Amygdala (tissue), 56 donors: Measurements from ENCODE around the gene TMEM214.
A peak's percentile ranks its signal among the peaks of the same experiment; 100 is the strongest.

Experiments
- DNase-seq, 56 donors: peaks; one replicate each; lab custom pipeline; 2025; lab: John Stamatoyannopoulos, UW

The TMEM214 gene

GRCh38 chr2:27032495-27033252, at the start of gene TMEM214:
Gene TMEM214 (plus strand): TSS chr2:27032965. CDS start chr2:27033016, 51 bp downstream.
- DNase-seq, result peak in 55 of 56 donors; percentile 27 to 90 (median 74)

GRCh38 chr2:26983746-26984145, 49.0 kb upstream of the TMEM214 start:
- no peak for DNase-seq

- DNase-seq, result no peak
These were observed 47.0 kb upstream of the TMEM214 start for GRCh38 chr2:26985807-26986206.

- no peak for DNase-seq
These were observed 46.2 kb upstream of the TMEM214 start for GRCh38 chr2:26986576-26986975.

- DNase-seq, result peak in 2 of 56 donors; percentile 25 to 40
These were observed 44.5 kb upstream of the TMEM214 start for GRCh38 chr2:26988058-26988860.

GRCh38 chr2:26989156-26989555, 43.6 kb upstream of the TMEM214 start:
- no peak for DNase-seq

- DNase-seq, result no peak
These were observed 41.0 kb upstream of the TMEM214 start for GRCh38 chr2:26991717-26992116.

GRCh38 chr2:26993768-26994167, 39.0 kb upstream of the TMEM214 start:
- DNase-seq, result no peak

GRCh38 chr2:26994983-26995382, 37.8 kb upstream of the TMEM214 start:
- DNase-seq, result no peak

GRCh38 chr2:26997394-26997793, 35.4 kb upstream of the TMEM214 start:
- no peak for DNase-seq

GRCh38 chr2:26998323-26998722, 34.4 kb upstream of the TMEM214 start:
- DNase-seq, result no peak

GRCh38 chr2:27000228-27000627, 32.5 kb upstream of the TMEM214 start:
- DNase-seq, result no peak

GRCh38 chr2:27000995-27001394, 31.8 kb upstream of the TMEM214 start:
- DNase-seq, result no peak

GRCh38 chr2:27001950-27002349, 30.8 kb upstream of the TMEM214 start:
- peak in 1 of 56 donors; percentile 42 for DNase-seq

GRCh38 chr2:27003007-27003406, 29.8 kb upstream of the TMEM214 start:
- DNase-seq, result no peak

GRCh38 chr2:27003857-27004256, 28.9 kb upstream of the TMEM214 start:
- DNase-seq, result peak in 1 of 56 donors; percentile 27

- no peak for DNase-seq
These were observed 26.0 kb upstream of the TMEM214 start for GRCh38 chr2:27006602-27007415.

- no peak for DNase-seq
These were observed 25.1 kb upstream of the TMEM214 start for GRCh38 chr2:27007416-27008374.

- no peak for DNase-seq
These were observed 24.1 kb upstream of the TMEM214 start for GRCh38 chr2:27008678-27009077.

GRCh38 chr2:27009083-27009482, 23.7 kb upstream of the TMEM214 start:
- no peak for DNase-seq
